Activated CD8-positive, alpha-beta memory T cell treated with anti-CD3 and anti-CD28 coated beads, Interleukin-2, amount 50 U/mL, for 48 hours (primary cell): ENCODE data around the gene KLHL8.

Source experiments
- DNase-seq: peaks from one replicate; pipeline ENCODE4 v3.0.0-alpha.2; 2020

KLHL8 gene

DNA sequence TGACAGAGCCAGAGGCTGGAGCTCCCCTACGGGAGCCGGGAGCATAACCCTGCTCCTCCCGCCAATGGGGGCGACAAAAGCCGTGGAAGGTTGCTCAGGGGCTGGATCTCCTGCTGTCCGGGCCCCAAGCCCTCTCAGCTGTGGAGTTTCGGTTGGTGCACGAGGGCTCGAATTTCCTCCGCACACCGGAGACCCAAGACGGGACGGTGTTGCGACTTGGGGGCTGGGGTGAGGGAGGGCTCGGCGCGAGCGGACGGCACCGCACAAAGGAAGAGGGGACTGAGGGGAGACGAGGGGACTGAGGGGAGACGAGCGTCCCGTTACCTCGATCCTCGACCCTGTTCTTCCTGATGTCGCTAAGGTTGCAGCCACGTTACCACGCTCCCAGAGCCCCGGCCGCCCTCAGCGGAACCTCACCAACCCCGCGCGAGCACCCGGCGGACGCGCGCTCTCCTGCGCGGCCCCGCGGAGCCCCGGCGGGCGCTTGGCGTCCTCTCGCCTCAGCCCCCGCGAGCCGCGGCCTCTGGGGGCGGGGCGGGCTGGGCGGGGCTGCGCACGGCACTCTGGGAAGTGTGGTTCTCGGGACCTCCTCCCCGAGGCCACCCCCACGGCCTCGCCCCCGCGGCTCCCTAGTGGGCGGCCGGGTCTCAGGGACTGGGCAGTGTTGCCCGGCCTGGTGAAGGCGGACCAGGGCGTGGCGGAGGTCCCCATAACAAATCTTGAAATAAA is at the start of gene KLHL8:
Gene KLHL8 (minus strand): TSS at position 525 of the 729 bp plus-strand sequence. CDS start 25,079 bp downstream, outside the sequence.
- peak; percentile 91 for DNase-seq

- DNase-seq, result no peak
Measured at GRCh38 chr4:87270144-87270543, 49.7 kb upstream of the KLHL8 start.

DNA sequence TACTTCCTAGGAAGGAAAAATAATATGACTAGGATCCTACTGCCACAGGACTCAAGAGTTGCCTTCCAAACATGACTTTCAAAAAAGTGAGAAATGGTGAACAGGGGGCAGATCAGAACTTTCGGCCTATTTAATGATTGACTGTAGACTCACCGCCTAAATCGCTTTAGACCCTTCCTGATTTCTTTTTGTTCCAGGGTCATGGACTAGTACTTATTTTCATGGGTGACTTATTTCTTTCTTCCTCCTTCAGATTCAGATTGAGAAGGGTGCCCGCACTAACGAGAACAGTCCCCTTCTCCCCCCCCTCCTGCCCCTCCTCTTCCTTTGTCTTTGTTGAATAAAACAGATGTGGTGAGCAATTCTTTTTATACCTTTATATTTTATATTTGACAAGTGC is 48.0 kb upstream of the KLHL8 start:
- DNase-seq, result no peak

DNA sequence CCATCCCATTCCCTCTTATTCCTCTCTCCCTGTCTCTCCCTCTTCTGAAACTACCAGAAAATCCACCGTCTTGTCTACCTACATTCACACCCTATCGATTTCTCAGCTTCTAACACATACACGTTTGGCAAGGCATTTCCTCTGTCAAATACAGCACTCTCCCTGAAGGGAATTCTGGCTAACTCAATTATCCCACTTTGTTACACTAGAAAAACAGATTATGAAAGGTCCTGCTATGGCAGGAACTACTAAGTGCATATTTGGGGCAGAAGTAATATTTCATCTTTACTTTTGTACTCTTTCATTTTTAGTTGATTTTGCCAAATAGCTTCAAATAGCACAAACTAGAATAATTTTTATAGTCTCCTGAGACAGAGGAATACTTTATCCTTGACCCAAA is 46.6 kb upstream of the KLHL8 start:
- no peak for DNase-seq

DNA sequence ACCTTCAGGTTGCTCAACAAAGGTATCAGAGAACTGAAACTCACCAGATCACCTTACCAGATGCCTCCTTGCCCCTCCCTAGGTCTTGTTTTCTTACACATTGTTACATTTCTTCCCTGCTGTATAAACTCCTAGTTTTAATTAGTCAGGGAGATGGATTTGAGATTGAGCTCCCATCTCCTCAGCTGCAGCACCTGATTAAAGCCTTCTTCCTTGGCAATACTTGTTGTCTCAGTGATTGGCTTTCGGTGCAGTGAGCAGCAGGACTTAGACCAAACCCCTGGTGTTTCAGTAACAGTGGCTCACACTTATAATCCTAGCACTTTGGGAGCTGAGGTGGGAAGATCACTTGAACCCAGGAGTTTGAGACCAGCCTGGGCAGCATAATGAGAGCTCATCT is 42.5 kb upstream of the KLHL8 start:
- no peak for DNase-seq

- no peak for DNase-seq
Measured at GRCh38 chr4:87260477-87260876, 40.1 kb upstream of the KLHL8 start.

- DNase-seq, result no peak
Measured at GRCh38 chr4:87258677-87259076, 38.3 kb upstream of the KLHL8 start.

DNA sequence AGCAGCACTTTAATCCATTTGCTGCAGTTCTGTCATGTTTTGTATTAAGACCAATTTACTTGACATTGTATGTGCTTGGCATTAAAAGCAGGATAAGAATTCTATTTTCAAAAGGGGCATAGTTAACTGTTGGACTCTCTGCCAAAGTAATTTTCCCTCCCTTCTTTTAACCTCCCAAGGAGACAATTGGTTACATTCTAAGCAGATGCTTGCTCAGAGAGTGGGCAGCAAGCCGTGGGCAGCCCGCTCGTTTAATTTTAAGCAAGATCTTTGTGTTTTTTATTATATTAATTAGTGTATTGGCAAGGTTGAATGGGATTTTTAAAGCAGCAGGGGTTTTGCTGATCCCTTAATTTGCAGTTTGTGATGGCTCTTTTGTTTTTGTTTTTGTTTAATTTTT is 37.1 kb upstream of the KLHL8 start:
- DNase-seq, result no peak

DNA sequence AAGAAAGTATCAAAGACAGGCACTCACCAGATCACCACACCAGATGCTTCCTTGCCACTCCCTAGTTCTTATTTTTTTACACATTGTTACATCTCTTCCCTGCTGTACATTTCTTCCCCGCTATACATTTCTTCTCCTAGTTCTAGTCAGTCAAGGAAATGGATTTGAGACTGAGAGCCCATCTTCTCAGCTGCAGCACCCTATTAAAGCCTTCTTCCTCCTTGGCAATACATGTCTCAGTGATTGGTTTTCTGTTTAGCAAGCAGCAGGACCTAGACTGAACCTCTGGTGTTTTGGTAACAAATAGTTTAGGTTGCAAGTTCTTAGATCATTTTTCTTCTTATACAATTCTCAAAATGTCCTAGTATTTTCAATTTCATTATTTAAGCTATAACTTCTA is 35.3 kb upstream of the KLHL8 start:
- no peak for DNase-seq

DNA sequence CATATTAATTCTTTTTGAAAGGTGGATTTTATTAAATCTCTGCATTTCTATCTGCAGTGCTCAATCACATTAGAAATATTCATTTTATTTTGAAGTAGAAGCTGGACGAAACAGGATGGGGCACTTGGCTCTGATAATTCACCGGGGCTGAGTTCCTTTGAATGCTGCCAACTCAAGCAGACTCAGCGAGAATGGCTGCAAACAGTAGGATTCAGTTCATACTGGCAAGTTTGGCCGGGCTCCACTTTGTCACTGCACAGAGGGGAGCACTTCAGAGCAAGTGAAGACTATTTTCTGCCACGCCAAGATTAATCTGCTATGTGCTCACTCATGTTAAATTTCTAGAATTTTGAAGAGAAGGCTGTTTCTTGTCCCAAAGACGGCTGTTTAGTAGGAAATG is 30.7 kb upstream of the KLHL8 start:
- no peak for DNase-seq

DNA sequence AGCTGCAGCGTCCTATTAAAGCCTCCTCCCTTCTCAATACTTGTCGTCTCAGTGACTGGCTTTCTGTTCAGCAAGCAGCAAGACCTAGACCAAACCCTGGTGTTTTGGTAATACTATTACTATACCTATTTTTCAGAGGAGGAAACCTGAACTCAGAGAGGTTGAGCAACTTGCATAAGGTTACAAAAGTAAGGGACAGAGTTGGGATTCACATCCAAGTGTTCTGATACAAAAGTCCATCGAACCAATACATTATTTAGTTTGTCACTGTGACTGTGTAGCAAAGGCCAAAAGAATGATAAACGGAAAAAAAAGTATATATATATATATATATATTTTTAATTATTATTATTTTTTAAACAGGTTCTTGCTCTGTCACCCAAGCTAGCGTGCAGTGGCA is 29.9 kb upstream of the KLHL8 start:
- DNase-seq, result no peak

- no peak for DNase-seq
Measured at GRCh38 chr4:87249332-87250019, 29.1 kb upstream of the KLHL8 start.

DNA sequence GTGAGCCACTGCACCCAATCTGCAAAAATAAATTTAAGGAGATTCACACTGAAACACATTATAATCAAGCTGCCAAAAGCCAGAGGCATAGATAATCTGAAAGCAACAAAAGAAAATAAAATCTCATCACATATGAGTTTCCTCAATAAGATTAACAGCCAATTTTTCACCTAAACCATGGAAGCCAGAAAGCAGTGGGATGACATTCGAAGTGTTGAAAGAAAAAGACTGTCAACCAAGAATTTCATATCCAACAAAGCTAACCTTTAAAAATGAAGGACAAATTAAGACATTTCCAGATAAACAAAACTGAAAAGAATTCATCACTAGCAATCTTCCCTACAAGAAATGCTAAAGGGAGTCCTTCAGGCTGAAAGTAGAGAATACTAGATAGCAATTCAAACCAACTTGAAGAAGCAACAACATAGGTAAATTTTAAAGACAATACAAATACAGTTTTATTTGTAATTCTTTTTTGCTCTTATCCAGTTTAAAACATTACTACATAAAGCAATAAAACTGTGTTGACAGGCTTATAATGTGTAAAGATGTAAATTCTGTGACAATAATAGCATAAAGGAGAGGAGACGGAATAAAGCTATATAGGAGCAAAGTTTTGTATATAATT is 23.1 kb upstream of the KLHL8 start:
- no peak for DNase-seq

DNA sequence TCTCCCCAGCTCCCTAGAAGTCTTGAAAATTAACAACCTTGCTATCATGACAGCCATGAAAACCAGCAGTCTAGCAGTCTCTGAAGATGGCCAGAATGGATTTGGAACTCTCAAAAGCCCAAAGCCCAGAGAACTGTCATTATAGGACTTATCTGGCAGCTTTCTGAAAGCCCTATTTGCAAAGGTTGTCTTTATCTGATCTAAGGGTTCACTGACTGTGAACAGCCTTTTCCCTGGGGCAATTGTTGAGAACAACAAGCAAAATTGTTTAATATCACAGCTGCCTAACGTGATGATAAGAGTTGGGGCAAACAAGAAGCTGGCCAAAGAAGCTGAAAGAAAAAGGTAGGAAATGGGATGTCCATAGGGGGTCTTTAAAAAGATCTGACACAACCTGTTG is 20.9 kb upstream of the KLHL8 start:
- DNase-seq, result no peak

DNA sequence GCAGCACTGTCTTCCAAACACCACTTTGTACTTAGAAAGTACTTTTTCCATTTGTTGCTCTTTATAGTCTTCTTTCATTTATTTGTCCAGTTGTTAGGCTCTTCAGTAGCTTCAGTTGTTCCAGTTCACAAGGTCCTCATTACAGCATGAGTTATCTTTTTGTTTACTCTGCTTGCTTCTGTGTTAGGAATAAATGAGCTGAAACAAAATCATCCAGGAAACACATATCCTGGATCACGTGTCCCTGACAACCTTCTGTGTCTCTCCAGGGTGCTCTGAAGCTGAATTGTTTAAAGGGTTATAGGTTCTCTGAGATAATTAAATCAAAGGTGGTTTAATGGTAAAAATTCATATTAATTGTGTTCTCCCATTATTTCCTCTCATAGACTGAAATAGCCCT is 19.9 kb upstream of the KLHL8 start:
- no peak for DNase-seq

- no peak for DNase-seq
Measured at GRCh38 chr4:87239821-87240220, 19.4 kb upstream of the KLHL8 start.

DNA sequence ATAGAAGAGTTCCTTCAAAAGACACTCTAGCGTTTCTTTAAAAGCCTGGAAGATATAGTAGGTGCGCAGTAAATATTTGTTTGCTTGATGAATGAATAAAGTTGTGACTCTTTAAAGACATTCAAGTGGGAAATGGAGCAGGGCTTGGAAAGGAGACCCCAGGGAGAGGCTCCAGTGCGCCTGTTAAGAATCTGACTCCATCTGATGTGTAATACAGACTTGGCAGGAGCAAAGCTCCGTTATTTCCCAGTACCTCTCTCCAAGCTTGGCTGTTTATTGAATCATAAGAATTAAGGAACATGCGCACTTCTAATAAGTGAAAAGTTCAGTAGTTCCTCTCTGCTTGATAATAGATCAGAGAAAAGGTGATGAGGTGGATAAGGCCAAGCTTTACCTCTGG is 18.8 kb upstream of the KLHL8 start:
- no peak for DNase-seq

DNA sequence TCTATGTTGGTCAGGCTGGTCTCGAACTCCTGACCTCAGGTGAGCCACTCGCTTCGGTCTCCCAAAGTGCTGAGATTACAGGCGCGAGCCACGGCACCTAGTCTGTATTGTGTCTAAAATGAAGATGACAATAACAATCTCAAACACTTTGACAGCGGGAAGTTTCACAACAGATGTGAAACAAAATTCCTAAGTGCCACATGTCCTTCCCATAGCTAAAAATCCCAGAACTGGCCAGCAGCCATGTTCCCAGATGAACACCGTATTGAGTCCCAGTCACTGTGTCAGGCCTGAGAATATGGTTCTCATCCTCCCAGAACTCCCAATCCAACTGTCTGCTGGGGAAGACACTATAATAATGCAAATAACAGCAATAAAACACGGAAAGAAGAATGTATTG is 16.4 kb upstream of the KLHL8 start:
- no peak for DNase-seq

- no peak for DNase-seq
Measured at GRCh38 chr4:87235020-87235671, 14.7 kb upstream of the KLHL8 start.

- no peak for DNase-seq
Measured at GRCh38 chr4:87232216-87232615, 11.8 kb upstream of the KLHL8 start.

- no peak for DNase-seq
Measured at GRCh38 chr4:87230806-87231205, 10.4 kb upstream of the KLHL8 start.

GRCh38 chr4:87229979-87230378 is 9.6 kb upstream of the KLHL8 start:
- no peak for DNase-seq

DNA sequence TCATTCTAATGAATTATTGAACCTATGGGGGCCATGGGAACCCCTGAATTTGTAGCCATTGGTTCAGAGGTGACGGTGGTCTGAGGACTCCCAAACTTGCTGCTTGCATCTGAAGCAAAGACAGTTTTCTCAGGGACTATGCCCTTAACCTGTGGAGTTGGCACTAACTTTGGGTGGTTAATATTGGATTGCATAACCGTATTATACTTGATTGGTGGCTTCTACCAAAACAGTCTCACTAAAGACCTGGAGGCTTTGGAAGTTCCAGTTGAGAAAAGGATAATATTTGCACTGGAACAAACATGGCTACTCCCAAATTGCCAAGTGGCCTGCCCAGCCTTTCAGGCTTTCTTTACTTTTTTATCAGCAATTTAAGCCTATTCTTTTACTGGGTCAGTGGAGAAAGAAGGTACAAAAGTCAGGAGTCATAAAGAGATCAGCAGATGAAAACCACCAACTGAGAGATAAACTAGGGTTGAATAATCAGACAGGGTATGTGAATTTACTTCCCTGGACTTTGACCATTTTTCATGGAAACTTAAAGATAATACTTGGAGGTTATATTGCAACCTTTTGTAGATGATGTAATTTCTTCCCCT is 7.9 kb upstream of the KLHL8 start:
- no peak for DNase-seq
